Measurements from ENCODE around the gene PI16. TPM values are rescaled to one million over a fixed set of nuclear protein-coding genes. Genes with fewer than 3 reads are reported as not detected.

PI16 gene
- polyA plus RNA-seq, 1 donor (not counting 4 experiments of a cell fraction or from before 2014, with no cell fraction given) = not detected

DNA sequence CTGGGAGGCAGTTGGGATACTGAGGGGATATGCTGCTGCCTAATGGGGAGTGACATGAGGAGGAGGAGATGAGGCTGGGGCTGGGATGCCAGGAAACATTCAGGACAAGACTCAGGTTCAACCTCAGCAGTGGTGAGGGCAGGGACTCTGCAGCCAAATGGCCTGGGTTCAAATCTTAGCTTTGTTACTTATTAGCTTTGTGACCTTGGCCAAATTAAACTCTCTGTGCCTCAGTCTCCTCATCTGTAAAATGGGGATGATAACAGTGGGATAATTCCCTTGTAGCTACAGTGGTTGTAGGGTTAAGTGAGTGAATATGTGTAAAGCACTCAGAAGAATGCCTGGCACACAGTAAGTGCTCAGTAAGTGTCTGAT lies 1.9 kb downstream of the PI16 start:
- dilution Hi-C loops (cut with MboI; ENCODE audit: extremely low pct_ligation_motif_present, low sequenced_read_pairs) = no loop called here
- DNase-seq (ENCODE audit: low read depth, low spot score) (no peak), FAIRE-seq (no peak)
- Histone ChIP-seq H3K4me1 (ENCODE audit: control insufficient read depth, extremely low read depth, insufficient read depth, low read length) (peaks cover 23% of the 10 kb centered on the region), H3K79me2 (ENCODE audit: control insufficient read depth, insufficient read depth, low read length) (no peaks in the 10 kb centered on the region), H2AFZ (ENCODE audit: control insufficient read depth, low read length) (no peak overlapping the region), H3K4me3 (ENCODE audit: control insufficient read depth in 2 of 3, extremely low read depth in 1 of 3, insufficient read depth in 2 of 3, low read depth in 1 of 3, low read length in 3 of 3) (no peak overlapping the region), H3K9ac (ENCODE audit: control insufficient read depth, extremely low read depth, insufficient read depth, low read length) (no peak overlapping the region), H3K4me2 (ENCODE audit: control insufficient read depth, extremely low read depth, insufficient read depth, low read depth, low read length) (no peak overlapping the region), H3K27ac (ENCODE audit: control insufficient read depth, insufficient read depth, low read length) (no peak overlapping the region), H3K9me1 (ENCODE audit: control insufficient read depth, extremely low read depth, insufficient read depth, low read length) (no peaks in the 10 kb centered on the region), H4K20me1 (ENCODE audit: control insufficient read depth, extremely low read depth, insufficient read depth, low read length) (no peaks in the 10 kb centered on the region), H3K9me3 (ENCODE audit: control insufficient read depth, low read depth, low read length) (no peaks in the 10 kb centered on the region), H3K27me3 (ENCODE audit: control insufficient read depth, extremely low read depth, insufficient read depth, low read length) (no peaks in the 10 kb centered on the region), H3K36me3 (ENCODE audit: control insufficient read depth in 2 of 2, extremely low read depth in 1 of 2, insufficient read depth in 2 of 2, low read length in 2 of 2) (no peaks in the 10 kb centered on the region)
- TF ChIP-seq, protein P1, sequence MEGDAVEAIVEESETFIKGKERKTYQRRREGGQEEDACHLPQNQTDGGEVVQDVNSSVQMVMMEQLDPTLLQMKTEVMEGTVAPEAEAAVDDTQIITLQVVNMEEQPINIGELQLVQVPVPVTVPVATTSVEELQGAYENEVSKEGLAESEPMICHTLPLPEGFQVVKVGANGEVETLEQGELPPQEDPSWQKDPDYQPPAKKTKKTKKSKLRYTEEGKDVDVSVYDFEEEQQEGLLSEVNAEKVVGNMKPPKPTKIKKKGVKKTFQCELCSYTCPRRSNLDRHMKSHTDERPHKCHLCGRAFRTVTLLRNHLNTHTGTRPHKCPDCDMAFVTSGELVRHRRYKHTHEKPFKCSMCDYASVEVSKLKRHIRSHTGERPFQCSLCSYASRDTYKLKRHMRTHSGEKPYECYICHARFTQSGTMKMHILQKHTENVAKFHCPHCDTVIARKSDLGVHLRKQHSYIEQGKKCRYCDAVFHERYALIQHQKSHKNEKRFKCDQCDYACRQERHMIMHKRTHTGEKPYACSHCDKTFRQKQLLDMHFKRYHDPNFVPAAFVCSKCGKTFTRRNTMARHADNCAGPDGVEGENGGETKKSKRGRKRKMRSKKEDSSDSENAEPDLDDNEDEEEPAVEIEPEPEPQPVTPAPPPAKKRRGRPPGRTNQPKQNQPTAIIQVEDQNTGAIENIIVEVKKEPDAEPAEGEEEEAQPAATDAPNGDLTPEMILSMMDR (optimal IDR thresholded peaks at IDR 0.05 in 1 of 3, IDR thresholded peaks at IDR 0.05 in 1 of 3, conservative IDR thresholded peaks at IDR 0.05 in 1 of 3; ENCODE audit: extremely low read depth in 1 of 3, insufficient read depth in 2 of 3, low read length in 3 of 3) = no peak

DNA sequence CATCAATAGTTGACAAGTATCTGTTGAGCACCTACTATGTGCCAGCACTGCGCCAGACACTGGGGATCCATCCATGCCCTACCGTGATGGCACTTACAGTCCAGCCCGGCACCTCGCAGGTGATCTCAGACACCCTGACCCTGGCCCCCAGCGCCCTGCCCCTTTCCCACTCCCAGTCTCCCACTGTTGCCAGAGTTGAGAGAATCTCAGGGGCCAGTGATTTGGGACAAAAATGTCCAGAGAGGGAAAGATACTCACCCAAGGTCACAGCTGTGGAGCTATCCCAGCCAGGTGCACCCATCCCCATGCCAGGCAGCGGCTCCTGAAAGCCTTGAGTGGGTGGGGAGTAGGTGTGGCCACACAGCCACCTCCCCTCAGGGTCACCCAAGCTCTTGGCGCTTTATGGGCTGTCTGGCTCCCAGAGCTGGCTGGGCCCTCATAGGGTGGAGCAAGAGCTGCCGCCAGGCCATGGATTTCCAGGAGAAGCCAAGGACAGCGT lies 3.3 kb downstream of the PI16 start:
- no peak overlapping the region for H2AFZ ChIP-seq (ENCODE audit: control insufficient read depth, low read length)
- no peak overlapping the region for H3K27ac ChIP-seq (ENCODE audit: control insufficient read depth, insufficient read depth, low read length)
- no peak overlapping the region for H3K9ac ChIP-seq (ENCODE audit: control insufficient read depth, extremely low read depth, insufficient read depth, low read length)
- no peaks in the 10 kb centered on the region for H3K36me3 ChIP-seq (ENCODE audit: control insufficient read depth in 2 of 2, extremely low read depth in 1 of 2, insufficient read depth in 2 of 2, low read length in 2 of 2)
- H3K79me2 ChIP-seq (ENCODE audit: control insufficient read depth, insufficient read depth, low read length) = no peaks in the 10 kb centered on the region
- H3K9me1 ChIP-seq (ENCODE audit: control insufficient read depth, extremely low read depth, insufficient read depth, low read length) = no peaks in the 10 kb centered on the region
- no peak overlapping the region for H3K4me3 ChIP-seq (ENCODE audit: control insufficient read depth in 2 of 3, extremely low read depth in 1 of 3, insufficient read depth in 2 of 3, low read depth in 1 of 3, low read length in 3 of 3)
- dilution Hi-C loops (cut with MboI; ENCODE audit: extremely low pct_ligation_motif_present, low sequenced_read_pairs) = no loop called here
- H3K9me3 ChIP-seq (ENCODE audit: control insufficient read depth, low read depth, low read length) = no peaks in the 10 kb centered on the region
- no peaks in the 10 kb centered on the region for H3K27me3 ChIP-seq (ENCODE audit: control insufficient read depth, extremely low read depth, insufficient read depth, low read length)
- DNase-seq (ENCODE audit: low read depth, low spot score) (no peak), FAIRE-seq (no peak)
- peaks cover 23% of the 10 kb centered on the region for H3K4me1 ChIP-seq (ENCODE audit: control insufficient read depth, extremely low read depth, insufficient read depth, low read length)
- H4K20me1 ChIP-seq (ENCODE audit: control insufficient read depth, extremely low read depth, insufficient read depth, low read length) = no peaks in the 10 kb centered on the region
- TF ChIP-seq EZH2 (IDR thresholded peaks at IDR 0.05; ENCODE audit: low read length) = no peak
- TF ChIP-seq, protein P1 (optimal IDR thresholded peaks at IDR 0.05 in 1 of 3, IDR thresholded peaks at IDR 0.05 in 1 of 3, conservative IDR thresholded peaks at IDR 0.05 in 1 of 3; ENCODE audit: extremely low read depth in 1 of 3, insufficient read depth in 2 of 3, low read length in 3 of 3) = no peak
- H3K4me2 ChIP-seq (ENCODE audit: control insufficient read depth, extremely low read depth, insufficient read depth, low read depth, low read length) = no peak overlapping the region

All from keratinocyte (primary cell).